ENCODE data around the gene GALNS.

DNA sequence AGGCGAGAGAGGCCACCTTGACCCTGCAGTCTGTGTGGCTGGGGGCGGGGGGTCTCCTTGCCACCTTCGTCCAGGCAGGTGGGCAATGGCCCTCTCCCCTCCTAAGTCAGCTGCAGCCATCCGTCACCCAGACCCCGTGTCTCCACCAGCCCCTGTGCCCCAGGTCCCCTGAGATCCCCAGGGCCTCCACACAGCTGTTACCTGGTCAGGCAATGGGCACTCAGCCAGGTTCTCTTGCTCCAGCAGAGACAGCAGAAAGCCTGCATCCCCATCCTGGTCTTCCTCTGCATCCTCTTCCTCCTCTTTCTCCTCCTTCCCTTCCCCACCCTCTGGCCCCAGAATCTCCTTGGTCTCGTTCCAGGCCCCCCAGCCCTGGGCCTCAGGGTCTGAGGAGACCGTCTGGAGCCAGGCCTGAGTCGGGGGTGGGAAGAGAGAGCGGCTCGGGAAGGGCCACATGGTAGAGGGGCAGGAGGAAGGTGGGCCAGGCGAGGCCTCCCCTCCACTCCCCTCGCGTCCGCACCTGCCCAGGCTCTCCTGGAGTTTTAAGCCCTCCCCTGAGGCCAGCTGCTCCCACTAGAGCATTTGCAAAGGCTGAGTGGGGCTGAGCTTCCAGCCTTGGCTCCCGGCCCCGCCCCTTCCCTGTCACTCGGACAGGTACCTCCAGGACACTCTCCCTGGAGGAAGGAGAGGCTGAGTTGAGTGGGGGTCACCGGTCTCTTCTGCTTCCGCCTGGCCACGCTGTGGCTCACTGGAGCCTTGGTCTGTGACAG lies 9.6 kb upstream of the GALNS start, which contains the start of gene PABPN1L:
- TF ChIP-seq, protein P1, sequence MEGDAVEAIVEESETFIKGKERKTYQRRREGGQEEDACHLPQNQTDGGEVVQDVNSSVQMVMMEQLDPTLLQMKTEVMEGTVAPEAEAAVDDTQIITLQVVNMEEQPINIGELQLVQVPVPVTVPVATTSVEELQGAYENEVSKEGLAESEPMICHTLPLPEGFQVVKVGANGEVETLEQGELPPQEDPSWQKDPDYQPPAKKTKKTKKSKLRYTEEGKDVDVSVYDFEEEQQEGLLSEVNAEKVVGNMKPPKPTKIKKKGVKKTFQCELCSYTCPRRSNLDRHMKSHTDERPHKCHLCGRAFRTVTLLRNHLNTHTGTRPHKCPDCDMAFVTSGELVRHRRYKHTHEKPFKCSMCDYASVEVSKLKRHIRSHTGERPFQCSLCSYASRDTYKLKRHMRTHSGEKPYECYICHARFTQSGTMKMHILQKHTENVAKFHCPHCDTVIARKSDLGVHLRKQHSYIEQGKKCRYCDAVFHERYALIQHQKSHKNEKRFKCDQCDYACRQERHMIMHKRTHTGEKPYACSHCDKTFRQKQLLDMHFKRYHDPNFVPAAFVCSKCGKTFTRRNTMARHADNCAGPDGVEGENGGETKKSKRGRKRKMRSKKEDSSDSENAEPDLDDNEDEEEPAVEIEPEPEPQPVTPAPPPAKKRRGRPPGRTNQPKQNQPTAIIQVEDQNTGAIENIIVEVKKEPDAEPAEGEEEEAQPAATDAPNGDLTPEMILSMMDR (IDR thresholded peaks at IDR 0.05): no peak
- TF ChIP-seq POLR2A (IDR thresholded peaks at IDR 0.05) (no peak), POLR2AphosphoS5 (IDR thresholded peaks at IDR 0.05) (no peak)
